RWPE1 (cell line): ENCODE data around the gene C2CD4C.
"Not testable (repeated sequence)": the region's sequence is repeated elsewhere in the genome, so short reads cannot be mapped to it uniquely, and the experiment has no call there.

Source experiments
- CTCF ChIA-PET: fragments of 350-600 bp; sonication (Branson Sonifier 250); formaldehyde crosslinking; extraction: SDS; loops from one replicate; lab custom pipeline; 2021; lab: Yijun Ruan, JAX
- POLR2A ChIA-PET: fragments of 400-600 bp; formaldehyde crosslinking; extraction: SDS; loops from one replicate; lab custom pipeline; 2020; ENCODE audit warnings: antibody characterized with exemption; ENCODE audit not compliant: low non-redundant PET; lab: Yijun Ruan, JAX
- DNase-seq: peaks from one replicate; pipeline ENCODE4 v3.0.0; 2012; ENCODE audit warnings: low spot score
- H3K27ac ChIP-seq: fragments of 450-650 bp; 2 replicates; pipeline ENCODE4 v1.5.1; 2017
- CTCF ChIP-seq: fragments of 450-650 bp; conservative IDR thresholded peaks from 2 replicates; pipeline ENCODE4 v1.5.1; 2017; ENCODE audit warnings: low read depth, mild to moderate bottlenecking

C2CD4C gene

GRCh38 chr19:362683-363082 lies 46.3 kb downstream of the C2CD4C start:
- ChIA-PET POLR2A (no interaction called here), CTCF (interaction anchor here (0.6 to 0.9 kb wide), 2 partner anchors 14 to 26 kb away, joined by 3 to 4 read pairs; no protein-coding TSS in a partner anchor)
- no peak for DNase-seq
- H3K27ac ChIP-seq = no peak overlapping the region
- no peak for TF ChIP-seq CTCF

GRCh38 chr19:362154-362553 lies 46.8 kb downstream of the C2CD4C start:
- DNase-seq = no peak
- H3K27ac ChIP-seq = no peak overlapping the region
- ChIA-PET CTCF (interaction anchor here (0.9 kb wide), 1 partner anchor 14 kb away, joined by 4 read pairs; no protein-coding TSS in a partner anchor), POLR2A (no interaction called here)
- no peak for TF ChIP-seq CTCF

GRCh38 chr19:359653-359925 lies 49.4 kb downstream of the C2CD4C start:
- POLR2A ChIA-PET = no interaction called here
- H3K27ac ChIP-seq = no peak overlapping the region
- DNase-seq = no peak
- CTCF ChIA-PET = no interaction called here
- TF ChIP-seq CTCF = no peak

GRCh38 chr19:355536-355935 lies 53.4 kb downstream of the C2CD4C start:
- CTCF ChIA-PET, DNase-seq, H3K27ac ChIP-seq, POLR2A ChIA-PET: not testable (repeated sequence)
